Duodenal mucosa (tissue), 2 donors: Measurements from ENCODE around the gene PIGN.
"Not testable (repeated sequence)": the region's sequence is repeated elsewhere in the genome, so short reads cannot be mapped to it uniquely, and the experiment has no call there.

Source experiments
- H3K27ac ChIP-seq: one replicate; pipeline ENCODE4 v1.7.0; 2013; ENCODE audit warnings: low read depth, low read length
- H3K27me3 ChIP-seq, 2 donors: one replicate each; pipeline ENCODE4 v1.7.0; 2013; ENCODE audit warnings: low read length in 2 of 2, control low read depth in 1 of 2; ENCODE audit not compliant: insufficient read depth in 2 of 2, control insufficient read depth in 1 of 2
- H3K36me3 ChIP-seq, 2 donors: one replicate each; pipeline ENCODE4 v1.7.0; 2013; ENCODE audit warnings: low read length in 2 of 2, control low read depth in 1 of 2; ENCODE audit not compliant: insufficient read depth in 2 of 2, control insufficient read depth in 1 of 2
- H3K4me1 ChIP-seq, 2 donors: one replicate each; pipeline ENCODE4 v1.7.0; 2013; ENCODE audit warnings: low read length in 2 of 2, control low read depth in 1 of 2; ENCODE audit not compliant: insufficient read depth in 2 of 2, control insufficient read depth in 1 of 2
- H3K4me3 ChIP-seq, 2 donors: one replicate each; pipeline ENCODE4 v1.7.0; 2013; ENCODE audit warnings: low read length in 2 of 2, low read depth in 1 of 2
- H3K9ac ChIP-seq, 2 donors: one replicate each; pipeline ENCODE4 v1.7.0; 2013; ENCODE audit warnings: low read length in 2 of 2, low read depth in 1 of 2
- H3K9me3 ChIP-seq, 2 donors: one replicate each; pipeline ENCODE4 v1.7.0; 2013; ENCODE audit warnings: low read length in 2 of 2, control low read depth in 1 of 2; ENCODE audit not compliant: control insufficient read depth in 1 of 2

Gene PIGN

DNA sequence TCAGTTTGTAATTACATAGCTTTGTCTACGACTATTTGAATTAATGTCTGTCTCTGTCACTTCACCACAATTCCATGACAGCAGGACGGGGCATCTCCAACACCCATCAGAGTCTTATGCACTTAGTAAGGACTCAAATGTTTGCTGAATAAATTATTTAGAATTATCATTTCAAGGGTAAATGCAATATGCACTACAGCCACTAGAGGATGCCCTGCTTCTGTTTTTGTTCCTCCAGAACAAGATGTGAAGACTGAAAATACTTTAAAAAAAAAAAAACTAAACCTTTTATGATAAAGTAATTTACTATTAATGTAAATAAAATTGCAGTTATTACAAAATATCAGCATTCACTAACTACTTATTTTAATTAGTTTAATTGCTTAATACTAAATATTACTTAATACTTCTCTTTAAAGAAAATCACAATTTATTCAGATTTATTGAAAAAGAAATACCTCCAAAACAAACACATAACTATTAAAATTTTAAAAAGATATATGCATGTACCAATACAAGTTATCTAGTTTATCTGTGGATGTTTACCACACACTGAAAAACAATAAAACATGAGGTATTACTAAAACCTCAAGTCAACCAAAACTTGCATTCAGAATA lies 3.2 kb downstream of the PIGN start:
- H3K36me3 ChIP-seq, result no peaks in the 10 kb centered on the region
- H3K27me3 ChIP-seq, result no peaks in the 10 kb centered on the region
- H3K27ac ChIP-seq, result no peak overlapping the region
- no peak overlapping the region for H3K4me3 ChIP-seq
- H3K9ac ChIP-seq, result no peak overlapping the region
- H3K9me3 ChIP-seq, result no peaks in the 10 kb centered on the region
- H3K4me1 ChIP-seq, result peaks cover 6 to 12% of the 10 kb centered on the region in 2 donors

DNA sequence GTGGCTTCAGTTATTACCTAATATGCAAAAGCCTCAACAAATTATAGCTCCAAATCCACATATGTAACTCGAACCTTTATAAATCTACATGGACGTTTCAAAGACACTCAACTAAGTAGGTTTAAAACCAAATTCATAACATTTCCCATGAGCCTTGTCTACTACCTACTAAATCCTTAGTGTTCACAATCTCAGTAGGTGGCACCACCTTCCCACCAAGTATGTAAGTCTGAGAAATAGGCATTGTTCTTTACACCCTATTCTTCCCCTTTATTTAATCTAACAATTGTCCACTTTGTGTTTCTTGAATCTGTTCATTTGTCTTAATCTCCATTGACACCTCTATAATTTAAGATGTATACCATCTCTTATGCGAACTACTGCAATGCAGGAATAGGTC lies 4.6 kb downstream of the PIGN start:
- Histone ChIP-seq H3K4me3 (no peak overlapping the region), H3K27ac (no peak overlapping the region), H3K9me3 (no peaks in the 10 kb centered on the region), H3K36me3 (no peaks in the 10 kb centered on the region), H3K9ac (no peak overlapping the region), H3K4me1 (peaks cover 0 to 12% of the 10 kb centered on the region in 2 donors), H3K27me3 (no peaks in the 10 kb centered on the region)

DNA sequence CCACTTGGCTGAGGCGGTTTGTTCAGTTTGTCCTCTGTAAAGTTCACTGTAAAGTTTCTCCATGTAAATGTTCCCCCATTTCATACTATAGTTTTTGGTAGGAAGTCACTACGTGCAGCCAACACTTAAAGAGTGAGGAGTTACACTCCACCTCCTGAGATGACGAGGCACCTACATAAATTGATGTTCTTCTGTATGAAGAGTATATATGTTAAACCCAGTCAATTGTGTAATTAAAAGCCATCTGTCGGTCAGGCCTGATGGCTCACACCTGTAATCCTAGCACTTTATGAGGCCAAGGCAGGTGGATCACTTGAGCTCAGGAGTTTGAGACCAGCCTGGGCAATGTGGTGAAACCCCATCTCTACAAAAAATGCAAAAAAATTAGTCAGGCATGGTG lies 7.6 kb downstream of the PIGN start:
- Histone ChIP-seq H3K27me3 (no peaks in the 10 kb centered on the region), H3K9me3 (no peaks in the 10 kb centered on the region), H3K9ac (no peak overlapping the region), H3K4me1 (no peaks in the 10 kb centered on the region), H3K36me3 (no peaks in the 10 kb centered on the region), H3K27ac (no peak overlapping the region), H3K4me3 (no peak overlapping the region)

DNA sequence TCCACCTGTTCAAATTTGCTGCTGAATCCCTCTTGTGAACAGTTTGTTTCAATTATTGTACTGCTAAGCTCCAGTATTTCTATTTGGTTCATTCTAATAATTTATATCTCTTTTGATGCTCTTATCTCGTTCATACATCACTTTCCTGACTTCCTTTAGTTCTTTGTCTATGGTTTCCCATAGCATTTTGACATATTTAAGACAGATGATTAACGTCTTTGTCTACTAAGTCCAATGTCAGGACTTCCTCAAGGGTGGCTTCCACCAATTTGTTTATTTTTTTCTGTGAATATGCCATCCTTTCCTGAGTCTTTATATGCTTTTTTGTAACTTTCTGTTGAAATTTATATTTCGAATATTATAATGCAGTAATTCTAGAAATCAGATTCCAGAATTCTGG lies 9.6 kb downstream of the PIGN start:
- no peak overlapping the region for H3K9ac ChIP-seq
- no peaks in the 10 kb centered on the region for H3K9me3 ChIP-seq
- no peak overlapping the region for H3K4me3 ChIP-seq
- no peaks in the 10 kb centered on the region for H3K27me3 ChIP-seq
- no peaks in the 10 kb centered on the region for H3K4me1 ChIP-seq
- no peak overlapping the region for H3K27ac ChIP-seq
- no peaks in the 10 kb centered on the region for H3K36me3 ChIP-seq

DNA sequence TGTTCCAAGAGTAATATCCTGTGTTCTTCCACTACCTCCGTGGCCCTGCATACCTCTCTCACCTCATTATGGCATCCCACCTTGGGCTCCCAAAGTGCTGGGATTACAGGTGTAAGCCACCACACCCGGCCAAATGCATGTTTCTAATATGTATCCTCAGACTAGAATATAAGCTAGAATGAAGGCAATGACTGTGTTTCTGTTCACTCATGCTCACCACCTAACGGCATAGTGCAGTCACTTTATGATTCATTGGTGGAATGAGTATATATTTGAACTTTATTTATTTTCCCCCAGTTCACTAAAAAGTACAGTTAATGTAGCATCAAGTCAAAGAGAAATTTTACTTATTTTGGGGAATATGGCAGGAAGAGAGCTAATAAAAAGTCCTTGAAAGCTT lies 11.3 kb downstream of the PIGN start:
- no peaks in the 10 kb centered on the region for H3K4me1 ChIP-seq
- H3K9ac ChIP-seq, result no peak overlapping the region
- no peaks in the 10 kb centered on the region for H3K27me3 ChIP-seq
- H3K27ac ChIP-seq, result no peak overlapping the region
- H3K9me3 ChIP-seq, result no peaks in the 10 kb centered on the region
- no peak overlapping the region for H3K4me3 ChIP-seq
- H3K36me3 ChIP-seq, result no peaks in the 10 kb centered on the region

DNA sequence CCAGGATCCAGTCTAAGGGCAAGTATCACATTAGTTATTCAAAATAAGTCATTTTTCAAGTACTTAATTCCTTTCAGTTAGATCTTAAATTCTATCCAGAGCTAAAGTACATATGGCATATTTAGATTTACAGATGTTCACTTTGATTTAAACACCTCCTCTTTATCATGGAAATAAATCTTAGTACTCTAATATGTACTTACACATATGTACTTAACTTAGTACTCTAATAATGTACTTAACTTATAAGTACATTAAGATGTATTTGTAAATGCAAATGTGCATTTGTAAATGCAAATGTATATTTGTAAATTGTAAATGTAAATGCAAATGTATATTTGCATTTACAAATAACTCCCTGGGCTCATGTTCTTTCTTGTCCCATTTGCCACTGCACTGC lies 14.6 kb downstream of the PIGN start:
- Histone ChIP-seq H3K27ac (no peak overlapping the region), H3K9ac (no peak overlapping the region), H3K4me1 (no peaks in the 10 kb centered on the region), H3K36me3 (no peaks in the 10 kb centered on the region), H3K4me3 (no peak overlapping the region), H3K9me3 (no peaks in the 10 kb centered on the region), H3K27me3 (no peaks in the 10 kb centered on the region)

DNA sequence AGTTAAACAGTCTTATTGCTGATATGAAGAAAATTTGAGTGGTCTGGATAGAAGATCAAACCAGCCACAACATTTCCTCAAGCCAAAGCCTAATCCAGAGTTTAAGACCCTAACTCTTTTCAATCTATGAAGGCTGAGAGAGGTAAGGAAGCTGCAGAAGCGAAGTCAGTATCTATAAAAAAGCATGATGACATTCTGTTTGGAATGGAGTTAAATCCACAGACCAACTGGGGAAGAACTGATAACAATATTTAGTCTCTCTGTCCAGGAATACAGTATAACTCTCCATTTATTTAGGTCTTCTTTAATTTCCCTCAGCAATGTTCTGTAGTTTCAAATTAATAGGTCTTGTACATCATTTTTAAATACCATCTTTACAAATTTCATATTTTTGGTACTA lies 16.0 kb downstream of the PIGN start:
- Histone ChIP-seq H3K4me3 (no peak overlapping the region), H3K9me3 (no peaks in the 10 kb centered on the region), H3K36me3 (no peaks in the 10 kb centered on the region), H3K4me1 (no peaks in the 10 kb centered on the region), H3K27me3 (no peaks in the 10 kb centered on the region), H3K9ac (no peak overlapping the region), H3K27ac (no peak overlapping the region)

DNA sequence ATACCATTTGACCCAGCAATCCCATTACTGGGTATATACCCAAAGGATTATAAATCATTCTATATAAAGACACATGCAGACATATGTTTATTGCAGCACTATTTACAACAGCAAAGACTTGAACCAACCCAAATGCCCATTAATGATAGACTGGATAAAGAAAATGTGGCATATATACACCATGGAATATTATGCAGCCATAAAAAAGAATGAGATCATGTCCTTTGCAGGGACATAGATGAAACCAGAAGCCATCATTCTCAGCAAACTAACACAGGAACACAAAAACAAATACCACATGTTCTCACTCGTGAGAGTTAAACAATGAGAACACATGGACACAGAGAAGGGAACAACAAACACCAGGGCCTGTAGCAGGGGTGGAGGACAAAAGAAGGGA lies 20.3 kb downstream of the PIGN start:
- not testable (repeated sequence) for H3K36me3 ChIP-seq, H3K9me3 ChIP-seq, H3K9ac ChIP-seq, H3K27me3 ChIP-seq, H3K4me3 ChIP-seq, H3K4me1 ChIP-seq, H3K27ac ChIP-seq

DNA sequence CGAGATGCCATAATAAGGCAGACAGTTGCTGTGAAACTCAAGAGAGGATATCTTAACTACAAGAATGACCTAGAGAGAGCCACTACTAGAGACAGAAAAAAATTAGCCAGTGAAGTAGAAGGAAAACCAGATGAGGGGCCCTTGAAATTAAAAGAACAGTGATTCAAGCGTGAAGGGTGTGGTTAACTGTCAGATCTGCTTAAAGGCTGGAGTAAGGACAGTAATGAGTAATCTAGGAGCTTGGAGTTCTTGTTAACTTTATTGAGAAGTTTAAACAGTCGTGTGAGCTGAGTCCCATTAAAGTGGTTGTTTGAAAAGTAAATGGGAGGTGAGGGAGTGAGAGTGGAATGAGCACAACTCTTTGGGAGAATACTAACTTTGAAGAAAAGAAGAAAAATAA lies 21.3 kb downstream of the PIGN start:
- no peaks in the 10 kb centered on the region for H3K9me3 ChIP-seq
- peaks cover 4 to 6% of the 10 kb centered on the region in 2 donors for H3K36me3 ChIP-seq
- no peaks in the 10 kb centered on the region for H3K4me1 ChIP-seq
- no peaks in the 10 kb centered on the region for H3K27me3 ChIP-seq
- no peak overlapping the region for H3K4me3 ChIP-seq
- H3K27ac ChIP-seq, result no peak overlapping the region
- no peak overlapping the region for H3K9ac ChIP-seq

DNA sequence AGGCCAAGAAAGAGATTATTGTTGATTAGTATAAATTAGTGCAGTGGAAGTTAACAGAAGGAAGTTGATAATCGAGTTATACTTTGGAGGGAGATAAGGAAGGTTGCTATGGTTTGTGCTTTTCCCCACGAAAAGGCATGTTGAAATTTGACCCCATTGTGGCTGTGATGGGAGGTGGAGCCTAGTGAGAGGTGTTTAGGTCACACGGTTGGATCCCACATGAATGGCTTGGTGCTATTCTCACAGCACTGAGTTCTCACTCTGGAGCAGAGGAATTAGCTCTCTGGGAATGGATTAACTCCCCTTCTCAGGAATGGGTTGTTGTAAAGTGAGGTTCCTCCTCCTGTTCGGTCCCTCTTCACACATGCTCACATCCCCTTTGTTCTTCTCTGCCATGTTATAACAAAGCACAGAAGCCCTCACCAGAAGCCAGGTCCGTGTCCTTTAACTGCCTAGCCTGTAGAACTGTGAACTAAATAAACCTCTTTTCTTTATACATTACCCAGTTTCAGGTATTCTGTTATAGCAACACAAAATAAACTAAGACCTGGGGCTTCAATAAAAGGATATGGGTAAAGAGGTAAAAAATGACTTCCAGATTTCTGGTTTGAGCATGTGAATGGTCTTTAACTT lies 21.9 kb downstream of the PIGN start:
- Histone ChIP-seq H3K9me3 (no peaks in the 10 kb centered on the region), H3K27me3 (no peaks in the 10 kb centered on the region), H3K4me1 (no peaks in the 10 kb centered on the region), H3K4me3 (no peak overlapping the region), H3K27ac (no peak overlapping the region), H3K36me3 (peaks cover 4 to 6% of the 10 kb centered on the region in 2 donors), H3K9ac (no peak overlapping the region)
